Smooth muscle cell (in vitro differentiated cells): Measurements from ENCODE around the gene DLG5. TPM values are rescaled to one million over a fixed set of nuclear protein-coding genes. Genes with fewer than 3 reads are reported as not detected.
A peak's percentile ranks its signal among the peaks of the same experiment; 100 is the strongest.

ENCODE experiments used
- DNase-seq: peaks from one replicate; lab custom pipeline; 2025; ENCODE audit not compliant: unreplicated experiment; lab: John Stamatoyannopoulos, UW
- H2AFZ ChIP-seq: fragments of 200-600 bp; sonication (generic); 2 replicates; pipeline ENCODE4 v1.6.0; 2016; ENCODE audit warnings: antibody characterized with exemption, low read depth, mild to moderate bottlenecking
- H3F3A ChIP-seq: fragments of 200-600 bp; sonication (generic); 2 replicates; pipeline ENCODE4 v1.6.0; 2017; ENCODE audit warnings: antibody characterized with exemption, low read depth
- H3K27ac ChIP-seq: fragments of 200-600 bp; sonication (generic); 2 replicates; pipeline ENCODE4 v1.5.1; 2016; ENCODE audit warnings: low read depth, mild to moderate bottlenecking
- H3K27me3 ChIP-seq: fragments of 200-600 bp; sonication (generic); 2 replicates; pipeline ENCODE4 v1.6.1; 2016; ENCODE audit warnings: low read depth, mild to moderate bottlenecking
- H3K36me3 ChIP-seq: fragments of 200-600 bp; sonication (generic); 2 replicates; pipeline ENCODE4 v1.5.1; 2016; ENCODE audit warnings: low read depth
- H3K4me1 ChIP-seq: fragments of 200-600 bp; sonication (generic); 2 replicates; pipeline ENCODE4 v1.5.1; 2016; ENCODE audit warnings: low read depth
- H3K4me2 ChIP-seq: fragments of 200-600 bp; sonication (generic); 2 replicates; pipeline ENCODE4 v1.6.0; 2016; ENCODE audit warnings: mild to moderate bottlenecking
- H3K4me3 ChIP-seq: fragments of 200-600 bp; sonication (generic); 2 replicates; pipeline ENCODE4 v1.5.1; 2016; ENCODE audit warnings: mild to moderate bottlenecking
- H3K79me2 ChIP-seq: fragments of 200-600 bp; sonication (generic); 2 replicates; pipeline ENCODE4 v1.6.0; 2016; ENCODE audit warnings: low read depth, mild to moderate bottlenecking
- H3K9ac ChIP-seq: fragments of 200-600 bp; sonication (generic); 2 replicates; pipeline ENCODE4 v1.6.0; 2016; ENCODE audit warnings: low read depth
- H3K9me3 ChIP-seq: fragments of 200-600 bp; sonication (generic); replicated peaks from 2 replicates; pipeline ENCODE4 v1.5.1; 2016; ENCODE audit warnings: low read depth
- H4K20me1 ChIP-seq: fragments of 200-600 bp; sonication (generic); 2 replicates; pipeline ENCODE4 v1.6.0; 2016; ENCODE audit warnings: low read depth
- WGBS: methylation state at CpG from one replicate; pipeline ENCODE4 v1.1.7; 2016; ENCODE audit warnings: low lambda C conversion rate; 5-methylcytosine and 5-hydroxymethylcytosine counted together
- polyA plus RNA-seq: library from polyadenylated mRNA; unstranded; fragments of >200 nt; fragmentation: Nextera tagmentation; extraction: Ambion mirVana; gene quantifications from 2 replicates; pipeline ENCODE4 v1.2.1, GENCODE V29; 2016
- total RNA-seq: library from RNA; depleted of rRNA; stranded (reverse); fragments of >200 nt; gene quantifications from 2 replicates; pipeline ENCODE4 v1.2.3, GENCODE V29; 2014
- TF ChIP-seq, protein P1 (sequence below): fragments of 200-600 bp; sonication (generic); IDR thresholded peaks from 2 replicates; pipeline ENCODE4 v1.5.1; 2017; ENCODE audit warnings: borderline replicate concordance, mild to moderate bottlenecking, antibody characterized with exemption; ENCODE audit not compliant: insufficient read depth, poor library complexity, severe bottlenecking

Gene DLG5
- total and polyA plus RNA-seq, 2 experiments from 2014 or later = 11.3 to 21.8 TPM

- no peaks in the 10 kb centered on the region for H3K9me3 ChIP-seq
- TF ChIP-seq, protein P1, sequence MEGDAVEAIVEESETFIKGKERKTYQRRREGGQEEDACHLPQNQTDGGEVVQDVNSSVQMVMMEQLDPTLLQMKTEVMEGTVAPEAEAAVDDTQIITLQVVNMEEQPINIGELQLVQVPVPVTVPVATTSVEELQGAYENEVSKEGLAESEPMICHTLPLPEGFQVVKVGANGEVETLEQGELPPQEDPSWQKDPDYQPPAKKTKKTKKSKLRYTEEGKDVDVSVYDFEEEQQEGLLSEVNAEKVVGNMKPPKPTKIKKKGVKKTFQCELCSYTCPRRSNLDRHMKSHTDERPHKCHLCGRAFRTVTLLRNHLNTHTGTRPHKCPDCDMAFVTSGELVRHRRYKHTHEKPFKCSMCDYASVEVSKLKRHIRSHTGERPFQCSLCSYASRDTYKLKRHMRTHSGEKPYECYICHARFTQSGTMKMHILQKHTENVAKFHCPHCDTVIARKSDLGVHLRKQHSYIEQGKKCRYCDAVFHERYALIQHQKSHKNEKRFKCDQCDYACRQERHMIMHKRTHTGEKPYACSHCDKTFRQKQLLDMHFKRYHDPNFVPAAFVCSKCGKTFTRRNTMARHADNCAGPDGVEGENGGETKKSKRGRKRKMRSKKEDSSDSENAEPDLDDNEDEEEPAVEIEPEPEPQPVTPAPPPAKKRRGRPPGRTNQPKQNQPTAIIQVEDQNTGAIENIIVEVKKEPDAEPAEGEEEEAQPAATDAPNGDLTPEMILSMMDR = no peak
- no peaks in the 10 kb centered on the region for H4K20me1 ChIP-seq
- no peak overlapping the region for H3K4me3 ChIP-seq
- no peaks in the 10 kb centered on the region for H3K79me2 ChIP-seq
- DNase-seq = no peak
- peak overlapping the region; percentile 59 for H3K27ac ChIP-seq
- H3K27me3 ChIP-seq = no peaks in the 10 kb centered on the region
- 19% methylated on average over 8 of the region's 8 CpGs for WGBS
- H2AFZ ChIP-seq = no peak overlapping the region
- H3F3A ChIP-seq = no peaks in the 10 kb centered on the region
- H3K9ac ChIP-seq = no peak overlapping the region
- peak overlapping the region; percentile 46 for H3K4me2 ChIP-seq
- H3K36me3 ChIP-seq = no peaks in the 10 kb centered on the region
- H3K4me1 ChIP-seq = peaks cover 6% of the 10 kb centered on the region
Measured at GRCh38 chr10:77943121-77943901, 16.8 kb upstream of the DLG5 start.

DNA sequence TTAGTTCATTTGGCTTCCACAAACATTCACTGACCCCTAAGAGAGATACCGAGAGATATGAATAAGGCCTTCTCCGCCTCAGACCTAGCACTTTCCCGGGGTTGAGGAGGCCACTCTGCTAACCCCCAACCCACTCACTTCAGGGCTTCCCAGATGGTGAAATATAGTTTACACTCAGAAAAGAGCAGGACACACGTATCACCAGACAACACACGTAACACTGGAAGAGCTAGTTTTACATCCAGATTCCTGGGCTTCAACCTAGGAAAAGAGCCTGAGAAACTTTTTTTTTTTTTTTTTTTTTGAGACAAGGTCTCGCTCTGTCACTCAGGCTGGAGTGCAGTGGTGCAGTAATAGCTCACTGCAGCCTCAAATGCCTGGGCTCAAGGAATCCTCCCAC lies 15.2 kb upstream of the DLG5 start:
- no peak overlapping the region for H3K4me3 ChIP-seq
- WGBS = 66% methylated on average over 6 of the region's 6 CpGs
- H2AFZ ChIP-seq = no peak overlapping the region
- H3K4me1 ChIP-seq = peaks cover 6% of the 10 kb centered on the region
- no peaks in the 10 kb centered on the region for H3K9me3 ChIP-seq
- H3K9ac ChIP-seq = no peak overlapping the region
- no peak for DNase-seq
- no peaks in the 10 kb centered on the region for H3F3A ChIP-seq
- H3K27me3 ChIP-seq = no peaks in the 10 kb centered on the region
- no peaks in the 10 kb centered on the region for H4K20me1 ChIP-seq
- no peaks in the 10 kb centered on the region for H3K36me3 ChIP-seq
- no peak overlapping the region for H3K4me2 ChIP-seq
- no peak overlapping the region for H3K27ac ChIP-seq
- H3K79me2 ChIP-seq = no peaks in the 10 kb centered on the region
- TF ChIP-seq, protein P1 = no peak

GRCh38 chr10:77940627-77941026 lies 14.1 kb upstream of the DLG5 start:
- Histone ChIP-seq H2AFZ (no peak overlapping the region), H3K4me3 (no peak overlapping the region), H4K20me1 (no peaks in the 10 kb centered on the region), H3F3A (no peaks in the 10 kb centered on the region), H3K36me3 (no peaks in the 10 kb centered on the region), H3K27me3 (no peaks in the 10 kb centered on the region), H3K9me3 (no peaks in the 10 kb centered on the region), H3K27ac (no peak overlapping the region), H3K4me2 (no peak overlapping the region), H3K4me1 (peaks cover 6% of the 10 kb centered on the region), H3K79me2 (no peaks in the 10 kb centered on the region), H3K9ac (no peak overlapping the region)
- TF ChIP-seq, protein P1 = no peak
- no peak for DNase-seq
- WGBS = 66% methylated on average over 3 of the region's 3 CpGs

- no peaks in the 10 kb centered on the region for H3K36me3 ChIP-seq
- no peak overlapping the region for H3K27ac ChIP-seq
- no peak overlapping the region for H3K4me2 ChIP-seq
- no peaks in the 10 kb centered on the region for H3K9me3 ChIP-seq
- H3K4me3 ChIP-seq = no peak overlapping the region
- no peak overlapping the region for H2AFZ ChIP-seq
- peaks cover 6% of the 10 kb centered on the region for H3K4me1 ChIP-seq
- H3K27me3 ChIP-seq = no peaks in the 10 kb centered on the region
- TF ChIP-seq, protein P1 = no peak
- no peak for DNase-seq
- H4K20me1 ChIP-seq = no peaks in the 10 kb centered on the region
- 96% methylated on average over 2 of the region's 2 CpGs for WGBS
- no peaks in the 10 kb centered on the region for H3K79me2 ChIP-seq
- no peak overlapping the region for H3K9ac ChIP-seq
- H3F3A ChIP-seq = no peaks in the 10 kb centered on the region
Measured at GRCh38 chr10:77940225-77940624, 13.7 kb upstream of the DLG5 start.
